NCI-H2227 treated with DMSO at 0.1 percent for 48 hours (cell line): Measurements from ENCODE around the gene GGA1.
A peak's percentile ranks its signal among the peaks of the same experiment; 100 is the strongest.

ENCODE experiments used
- DNase-seq: peaks from one replicate; lab custom pipeline; 2025; lab: John Stamatoyannopoulos, UW

GGA1 gene

DNA sequence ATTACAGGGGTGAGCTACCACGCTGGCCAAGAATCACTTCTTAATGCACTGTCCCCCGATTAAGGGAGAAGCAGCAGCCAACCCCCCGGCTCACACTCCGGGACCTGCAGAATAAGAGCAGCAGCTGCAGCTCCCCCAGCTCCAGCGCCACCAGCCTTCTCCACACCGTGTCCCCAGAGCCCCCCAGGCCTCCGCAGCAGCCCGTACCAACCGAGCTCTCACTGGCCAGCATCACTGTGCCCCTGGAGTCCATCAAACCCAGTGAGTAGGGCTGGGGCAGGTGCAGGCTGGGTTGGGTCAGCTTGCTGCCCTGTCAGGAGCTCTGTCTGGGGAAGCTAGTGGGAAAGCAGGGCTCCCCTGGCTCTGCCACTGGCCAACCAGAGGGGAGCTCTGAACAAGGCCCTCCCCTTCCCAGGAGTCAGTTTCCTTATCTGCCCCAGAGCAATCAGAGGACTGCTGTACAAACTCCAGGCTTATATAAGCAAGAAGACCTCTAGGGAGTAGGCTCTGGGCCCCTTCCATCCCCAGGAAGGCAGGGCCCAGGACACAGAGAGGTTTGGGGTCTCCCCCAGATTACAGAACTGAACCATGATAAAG, 22.3 kb downstream of the GGA1 start:
- no peak for DNase-seq

DNA sequence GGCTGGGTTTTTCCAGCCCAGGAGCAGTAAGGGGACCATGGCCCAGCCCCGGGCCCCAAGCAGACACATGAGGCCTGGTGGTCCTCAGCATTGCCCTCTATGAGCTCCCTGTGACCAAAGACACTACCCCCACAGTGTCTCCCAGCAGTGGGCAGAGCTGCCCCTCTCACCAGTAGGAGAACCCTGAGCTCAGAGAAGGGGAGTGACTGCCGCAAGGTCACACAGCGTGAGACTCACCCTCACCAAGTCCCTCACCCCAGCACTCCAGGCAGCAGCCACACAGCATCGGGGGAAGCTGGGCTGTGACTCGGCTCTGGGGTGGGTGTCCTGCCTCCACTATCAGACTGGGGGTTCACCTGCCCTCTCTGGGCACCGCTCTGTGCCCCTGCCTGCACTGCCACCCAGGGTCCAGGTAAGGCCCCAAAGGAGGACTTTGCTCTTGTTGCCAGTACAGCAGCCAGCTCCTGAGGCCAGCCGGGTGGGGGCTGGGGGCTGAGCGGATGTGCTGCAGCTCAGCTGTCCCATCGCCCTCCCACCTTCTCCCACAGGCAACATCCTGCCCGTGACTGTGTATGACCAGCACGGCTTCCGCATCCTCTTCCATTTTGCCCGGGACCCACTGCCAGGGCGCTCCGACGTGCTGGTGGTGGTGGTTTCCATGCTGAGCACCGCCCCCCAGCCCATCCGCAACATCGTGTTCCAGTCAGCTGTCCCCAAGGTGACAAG, 23.0 kb downstream of the GGA1 start:
- DNase-seq = no peak

DNA sequence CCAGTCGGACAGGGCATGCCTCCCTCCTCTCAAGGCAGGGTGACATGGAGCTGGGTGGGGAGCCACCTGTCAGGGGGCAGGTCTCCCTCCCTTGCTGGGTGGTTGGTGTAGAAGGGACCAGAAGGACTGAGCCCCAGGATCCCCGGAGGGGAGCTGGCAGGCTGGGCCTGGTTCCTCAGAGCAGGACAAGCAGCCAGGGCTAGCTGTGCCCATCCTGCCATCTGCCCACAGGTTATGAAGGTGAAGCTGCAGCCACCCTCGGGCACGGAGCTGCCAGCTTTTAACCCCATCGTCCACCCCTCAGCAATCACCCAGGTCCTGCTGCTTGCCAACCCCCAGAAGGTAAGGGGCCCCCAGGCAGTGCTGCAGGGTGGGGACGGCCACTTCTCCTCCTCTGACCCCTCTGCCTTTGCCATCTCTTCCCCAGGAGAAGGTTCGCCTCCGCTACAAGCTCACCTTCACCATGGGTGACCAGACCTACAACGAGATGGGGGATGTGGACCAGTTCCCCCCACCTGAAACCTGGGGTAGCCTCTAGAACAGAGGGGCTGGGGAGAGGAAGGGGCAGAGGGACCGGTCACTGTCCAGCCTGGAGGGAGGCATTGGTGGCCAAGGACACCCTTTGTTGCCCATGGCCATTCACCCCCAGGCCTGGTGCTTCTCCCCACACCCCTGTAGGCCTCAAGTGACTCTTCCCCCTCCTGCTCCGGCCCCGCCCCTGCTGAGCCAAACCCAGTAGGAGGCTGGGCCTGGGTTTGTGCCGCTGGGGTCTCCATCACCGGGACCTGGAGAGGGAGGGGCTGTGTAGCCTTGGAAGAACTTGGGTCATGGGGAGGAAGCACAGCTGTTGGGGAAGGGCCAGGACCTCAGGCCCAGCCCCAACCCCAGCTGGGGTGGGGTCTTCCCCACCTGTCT, 23.8 kb downstream of the GGA1 start:
- DNase-seq = no peak

DNA sequence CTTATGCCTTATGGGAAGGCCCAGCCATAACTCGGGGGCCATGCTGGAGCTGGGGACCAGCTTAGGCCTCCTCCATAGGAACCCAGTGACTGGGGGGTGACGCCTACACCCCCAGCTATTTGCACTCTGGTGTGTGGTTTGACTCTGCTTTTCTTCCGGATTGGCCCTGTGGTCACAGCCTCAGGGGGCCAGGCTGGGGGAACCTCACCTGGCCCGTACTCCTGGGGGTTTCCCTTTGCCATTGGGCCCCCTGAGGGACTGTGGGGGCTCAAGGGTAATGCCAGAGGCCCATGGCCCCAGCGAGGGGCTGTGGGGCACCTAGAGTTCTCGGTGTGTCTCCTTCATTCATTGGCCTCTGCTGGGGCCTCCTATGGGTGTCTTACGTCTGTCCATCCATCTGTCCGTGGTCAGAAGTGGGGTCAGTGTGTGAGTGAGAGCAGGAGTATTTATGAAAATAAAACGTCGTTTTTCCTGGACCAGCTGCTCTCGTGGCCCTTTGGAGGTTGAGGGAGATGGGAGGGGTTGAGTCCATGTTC, 24.5 kb downstream of the GGA1 start:
- no peak for DNase-seq

DNA sequence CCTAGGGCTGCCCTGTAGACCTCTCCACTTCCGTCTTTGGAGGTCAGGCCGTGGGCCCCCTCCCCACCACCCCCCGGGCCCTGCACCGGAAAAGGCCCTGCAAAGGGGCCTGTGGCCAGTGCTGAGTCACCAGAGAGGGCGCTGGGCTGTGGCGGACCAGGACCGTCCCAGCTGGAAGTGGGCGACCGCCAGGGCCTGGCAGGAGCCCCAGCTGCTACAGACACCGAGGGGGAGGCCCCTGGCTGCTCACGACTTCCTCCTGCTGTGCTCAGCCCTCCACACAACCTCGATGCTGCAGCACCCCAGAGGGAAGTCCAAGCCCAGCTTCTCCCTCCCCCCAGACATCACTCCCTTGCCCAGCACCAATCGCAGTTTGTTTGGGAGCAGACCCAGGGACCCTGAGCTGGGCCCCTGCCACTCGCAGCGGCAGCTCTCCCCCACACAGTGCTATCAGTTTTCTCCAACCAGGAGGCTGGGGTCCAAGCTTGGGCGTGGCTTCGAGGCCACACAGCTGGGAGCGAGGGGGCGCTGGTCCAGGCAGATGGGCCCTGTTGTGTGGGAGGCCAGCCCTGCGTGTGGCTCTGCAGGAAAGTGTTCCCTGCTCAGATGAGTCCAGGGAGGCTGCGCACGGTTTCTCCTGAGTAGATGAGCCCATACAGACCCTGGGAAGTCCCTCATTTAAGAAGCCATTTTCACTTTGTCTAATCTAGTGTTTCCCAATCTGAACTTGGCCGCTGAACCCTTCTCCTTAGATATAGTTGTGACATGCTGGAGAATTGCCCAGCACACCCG, 25.2 kb downstream of the GGA1 start:
- no peak for DNase-seq

DNA sequence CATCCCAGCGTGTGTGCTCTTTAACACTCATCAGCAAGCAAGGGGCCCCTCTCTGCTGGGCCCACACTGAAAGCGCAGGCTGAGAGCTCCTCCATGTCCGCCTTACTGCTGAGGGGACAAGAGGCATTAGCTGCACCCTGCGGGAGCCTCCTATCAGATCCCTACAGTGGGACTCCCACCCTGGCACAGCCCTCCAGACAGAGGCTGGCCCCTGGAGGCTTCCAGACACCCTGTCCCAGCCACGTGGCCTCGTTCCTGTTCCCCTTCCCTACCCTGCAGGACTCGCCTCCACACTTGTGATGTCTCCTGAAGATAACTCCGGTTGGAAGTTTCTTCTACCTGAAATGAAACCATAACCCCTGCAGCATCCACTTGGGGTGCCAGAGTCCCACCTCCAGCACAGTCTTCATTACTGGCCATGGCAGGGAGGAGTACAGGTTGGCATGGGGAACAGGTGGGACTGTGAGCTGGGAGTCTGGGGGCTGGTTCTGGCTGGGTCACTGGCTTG, 25.8 kb downstream of the GGA1 start:
- no peak for DNase-seq

DNA sequence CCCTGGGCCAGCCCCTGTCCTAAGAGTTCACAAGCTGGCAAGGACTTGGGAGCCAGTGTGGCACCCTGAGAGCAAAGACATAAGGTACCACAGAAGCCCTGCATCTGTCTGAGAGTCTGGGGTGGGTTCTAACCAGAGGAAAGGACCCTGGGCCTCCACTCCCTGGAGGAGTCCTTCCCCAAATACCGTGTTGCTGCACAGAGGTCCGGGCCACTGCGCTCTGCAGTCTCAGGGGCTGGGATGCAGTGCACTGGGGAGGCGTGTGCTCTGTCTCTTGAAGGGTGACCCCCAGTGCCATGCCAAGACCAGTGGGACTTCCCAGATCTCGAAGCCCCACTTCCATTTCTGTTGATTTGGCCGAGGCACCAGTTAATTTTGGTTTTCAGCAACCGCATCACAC, 26.5 kb downstream of the GGA1 start:
- DNase-seq = no peak

DNA sequence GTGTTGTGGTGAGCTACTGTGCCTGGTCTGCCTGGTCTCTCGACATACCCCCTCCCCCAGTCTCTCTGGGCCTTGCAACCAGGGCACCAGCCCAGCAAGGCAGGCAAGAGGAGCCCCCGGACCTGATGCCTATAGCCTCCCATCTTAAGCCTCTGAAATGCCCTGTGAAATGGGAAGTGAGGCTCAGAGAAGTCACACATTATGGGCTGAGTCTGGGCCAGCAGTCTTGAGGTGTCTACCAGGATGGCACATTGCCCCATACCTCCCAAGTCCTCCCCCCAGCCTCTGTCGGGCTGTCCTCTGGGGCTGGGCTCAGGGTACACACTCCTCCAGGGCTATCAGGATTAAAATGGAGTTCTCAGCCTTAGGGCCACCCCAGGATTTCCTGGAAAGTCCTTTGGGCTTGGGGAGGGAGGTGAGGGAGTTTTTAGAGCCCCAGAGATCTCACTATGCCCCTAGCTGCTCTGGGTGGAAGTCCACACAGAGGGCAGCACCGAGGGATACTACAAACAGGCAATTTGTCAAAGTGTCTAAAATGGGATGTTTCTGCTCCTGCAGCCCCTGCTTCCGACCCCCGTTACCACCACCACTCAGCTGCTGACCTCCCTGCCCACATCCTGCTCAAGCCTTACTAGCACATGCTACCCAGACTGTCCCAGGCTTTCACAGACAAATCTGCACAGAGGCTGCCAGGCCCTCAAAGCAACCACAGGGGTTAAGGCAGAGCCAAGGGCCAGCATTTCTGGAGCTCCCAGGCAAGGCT, 27.7 kb downstream of the GGA1 start:
- DNase-seq = no peak

DNA sequence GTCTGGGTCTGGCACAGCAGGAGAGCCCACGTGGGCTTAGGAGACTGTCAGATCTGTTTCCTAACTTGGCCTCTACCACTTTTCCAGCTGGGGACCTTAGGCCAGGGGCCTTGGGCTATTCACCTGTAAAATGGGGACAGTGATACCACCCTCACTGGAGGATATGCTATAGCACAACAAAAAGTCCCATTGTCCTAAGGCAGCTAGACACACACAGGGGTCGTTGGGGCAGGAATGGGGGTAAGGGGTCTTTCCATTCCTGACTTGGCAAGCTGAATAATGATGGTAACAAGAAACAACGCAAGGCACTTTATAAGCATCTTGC, 28.3 kb downstream of the GGA1 start:
- no peak for DNase-seq

DNA sequence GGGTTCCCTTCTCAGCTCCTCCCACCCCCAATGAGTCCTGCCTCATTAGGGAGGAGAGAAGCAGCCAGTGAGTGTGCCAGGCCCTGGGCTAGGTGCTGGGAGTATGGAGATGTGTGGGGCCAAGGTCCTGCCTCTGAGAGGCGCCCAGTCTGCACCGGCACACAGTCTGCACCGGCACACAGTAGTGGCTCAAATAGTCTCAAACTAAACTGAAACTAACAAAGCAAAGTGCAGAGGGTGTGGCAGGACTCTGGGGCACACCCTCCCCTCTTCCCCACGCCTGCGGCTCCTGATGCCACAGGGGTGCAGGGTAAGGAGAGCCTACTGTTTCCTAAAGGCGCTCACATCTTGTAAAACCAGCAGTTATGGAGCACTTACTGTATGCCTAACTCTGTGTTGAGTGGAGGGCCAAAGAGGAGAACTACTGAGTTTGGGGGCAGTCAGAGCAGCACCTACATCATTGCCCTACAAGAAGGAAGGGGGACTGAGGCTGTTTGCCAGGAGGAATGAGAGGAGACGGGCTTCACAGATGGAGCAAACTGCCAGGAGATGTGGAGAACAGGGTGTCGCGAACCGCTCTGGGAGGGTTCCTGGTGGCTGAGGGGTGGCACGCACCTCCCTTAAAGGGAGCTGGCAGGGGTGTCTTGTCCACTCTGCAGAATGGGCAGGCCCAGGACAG, 29.9 kb downstream of the GGA1 start:
- no peak for DNase-seq

DNA sequence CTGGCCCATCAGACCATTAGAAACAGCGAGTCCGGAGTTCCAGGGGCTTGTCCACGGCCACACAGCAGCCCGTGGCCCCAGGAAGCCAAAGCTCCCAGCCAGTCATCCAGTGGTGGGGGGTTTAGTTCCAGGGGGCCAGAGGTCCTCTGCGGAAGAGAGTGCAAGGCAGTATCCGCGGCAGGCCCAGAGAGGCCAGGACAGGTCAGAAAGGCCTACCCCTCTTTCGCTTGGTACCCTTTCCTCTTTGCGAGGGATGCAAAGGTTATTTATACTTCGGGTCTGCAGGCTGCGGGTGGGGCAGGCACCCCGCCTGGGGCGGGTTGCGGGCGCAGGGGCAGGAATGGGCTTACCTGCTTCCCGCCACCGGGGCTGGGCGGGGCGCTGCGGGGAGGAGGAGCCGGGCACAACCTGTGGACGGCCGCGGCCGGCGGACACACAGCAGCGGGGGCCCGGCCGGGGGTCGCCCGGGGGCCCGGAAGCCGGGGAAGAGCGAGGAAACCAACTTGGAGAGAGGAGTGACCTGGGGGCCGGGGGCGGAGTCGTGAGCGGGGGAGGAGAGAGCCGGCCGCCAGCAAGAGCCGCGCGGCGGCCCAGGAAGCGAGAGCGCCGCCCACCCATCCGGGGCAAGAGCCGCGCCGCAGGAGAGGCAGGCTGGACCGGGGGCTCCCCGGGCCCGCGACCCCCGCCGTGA, 30.6 kb downstream of the GGA1 start, which contains the start of gene SH3BP1:
SH3BP1 (plus strand) TSS at position 600 of the 691 bp plus-strand sequence. CDS start 119 bp downstream, outside the sequence.
- no peak for DNase-seq

DNA sequence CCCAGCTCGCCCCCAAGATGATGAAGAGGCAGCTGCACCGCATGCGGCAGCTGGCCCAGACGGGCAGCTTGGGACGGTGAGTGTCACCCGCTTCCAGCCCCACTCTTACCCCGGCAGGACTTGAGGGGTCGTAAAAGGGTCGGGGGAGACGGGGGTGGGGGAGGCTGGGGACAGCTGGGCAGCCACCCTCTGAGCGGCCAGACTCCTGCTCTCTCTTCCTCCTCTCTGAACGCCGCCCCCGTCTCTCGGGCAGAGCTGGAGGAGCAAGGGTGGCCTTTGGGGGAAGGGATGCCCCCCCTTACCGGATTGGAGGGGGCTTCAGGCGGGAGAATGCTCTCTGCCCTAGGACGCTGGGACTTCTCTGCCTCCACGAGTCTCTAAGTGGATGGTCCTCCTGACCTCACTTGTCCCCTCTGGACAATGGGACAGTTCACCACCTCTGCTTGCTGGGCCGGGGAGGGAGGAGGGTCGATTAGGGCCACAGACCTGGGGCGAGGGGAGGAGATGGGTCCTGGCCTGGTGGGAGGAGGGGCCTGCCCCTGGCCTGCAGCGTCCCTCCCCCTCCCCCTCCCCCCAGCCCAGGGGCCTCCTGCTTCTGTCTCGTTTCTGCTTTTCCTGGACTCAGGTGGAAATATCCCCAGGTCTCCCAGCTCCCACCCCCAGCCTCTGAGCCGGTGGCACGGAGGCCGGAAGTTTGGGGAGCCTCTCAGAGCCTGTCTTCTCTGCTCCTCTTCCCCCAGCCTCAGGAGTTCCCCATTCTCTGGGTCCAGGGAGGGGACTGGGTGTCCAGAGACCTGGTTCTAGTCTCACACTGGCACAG, 31.3 kb downstream of the GGA1 start:
- no peak for DNase-seq

DNA sequence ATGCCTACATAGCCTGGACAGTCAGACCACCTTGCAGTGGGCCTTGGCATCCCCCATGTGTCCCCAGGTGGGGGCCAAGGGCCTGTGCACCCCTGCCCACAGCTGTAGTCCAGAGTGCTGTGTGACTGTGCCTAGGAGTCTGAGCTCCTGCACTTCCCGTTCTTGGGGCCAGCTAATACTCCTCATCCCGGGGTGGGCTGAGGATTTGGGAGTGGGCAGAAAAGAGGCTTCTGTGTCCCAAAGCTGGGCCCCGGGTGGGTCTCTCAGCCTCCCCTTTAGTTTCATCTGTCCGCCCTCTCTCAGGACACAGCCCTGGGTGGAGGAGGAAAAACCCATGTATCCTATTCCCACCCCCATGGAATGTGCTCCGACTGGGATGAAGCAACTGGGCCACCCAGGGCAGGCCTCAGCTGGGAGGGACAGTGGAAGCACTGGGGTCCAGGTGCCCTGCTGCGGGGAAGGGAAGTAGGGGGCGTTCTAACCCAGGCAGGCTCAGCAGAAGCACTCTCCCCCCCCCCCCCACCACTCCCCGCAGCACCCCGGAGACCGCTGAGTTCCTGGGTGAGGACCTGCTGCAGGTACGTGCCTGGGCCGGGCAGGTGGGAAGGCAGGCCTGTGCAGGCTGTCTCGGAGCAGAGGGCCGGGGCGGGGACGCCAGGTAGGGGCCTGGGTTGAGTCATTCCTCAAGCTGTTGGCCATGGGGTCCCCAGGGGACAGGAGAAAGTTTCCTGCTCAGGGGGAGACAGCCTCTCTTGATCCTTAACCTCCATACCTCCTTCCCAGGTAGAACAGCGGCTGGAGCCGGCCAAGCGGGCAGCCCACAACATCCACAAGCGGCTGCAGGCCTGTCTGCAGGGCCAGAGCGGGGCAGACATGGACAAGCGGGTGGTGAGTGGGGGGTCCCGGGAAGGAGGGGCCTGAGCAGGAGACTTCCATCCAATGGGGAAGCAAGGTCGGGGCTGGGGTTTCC, 32.2 kb downstream of the GGA1 start:
- no peak for DNase-seq

DNA sequence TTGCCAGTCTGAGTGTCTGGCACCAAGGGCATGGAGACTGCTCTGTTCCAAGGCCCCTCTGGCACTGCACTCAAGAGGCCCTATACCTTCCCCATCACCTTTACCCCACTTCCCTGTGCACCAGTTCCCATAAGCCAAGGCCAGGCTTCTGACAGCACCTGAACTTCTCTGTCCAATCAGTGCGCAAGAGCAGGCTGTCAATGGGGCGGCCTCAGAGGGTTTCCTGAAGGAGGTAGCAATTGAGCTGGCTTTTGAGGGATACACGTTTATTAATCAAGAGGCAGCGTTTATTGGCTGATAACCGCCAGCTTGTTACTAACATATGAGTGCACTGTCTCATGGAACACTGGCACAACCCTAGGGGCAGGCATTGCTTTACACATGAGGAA, 32.9 kb downstream of the GGA1 start:
- DNase-seq = no peak

DNA sequence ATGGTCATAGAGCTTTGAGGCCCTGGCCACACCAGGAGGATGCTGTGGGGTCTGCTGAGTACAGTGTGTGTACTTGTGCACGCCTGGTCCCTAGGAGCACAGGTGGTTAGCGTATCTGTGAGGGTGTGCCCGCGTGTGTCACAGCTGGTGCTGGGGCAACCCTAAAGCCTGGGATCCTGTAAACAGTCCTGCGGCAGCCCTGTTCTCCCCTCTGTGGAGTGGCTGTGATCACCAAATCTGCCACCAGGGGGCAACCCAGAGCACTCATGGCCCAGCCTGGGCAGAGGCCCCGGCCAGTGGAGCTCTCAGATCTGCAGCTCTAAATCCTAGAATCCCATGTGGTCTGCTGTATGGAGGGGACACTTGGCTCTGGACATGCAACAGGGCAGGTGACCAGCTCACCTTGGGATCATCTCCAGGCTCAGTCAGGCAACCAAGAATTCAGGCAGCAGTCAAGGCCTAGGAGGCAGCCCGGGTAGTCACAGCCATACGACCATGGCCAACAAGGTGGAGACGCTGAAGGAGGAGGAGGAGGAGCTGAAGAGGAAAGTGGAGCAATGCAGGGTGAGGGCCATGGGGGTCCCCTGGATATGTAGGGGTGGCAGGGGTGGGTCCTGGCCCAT, 34.7 kb downstream of the GGA1 start:
- DNase-seq = peak; percentile 58

DNA sequence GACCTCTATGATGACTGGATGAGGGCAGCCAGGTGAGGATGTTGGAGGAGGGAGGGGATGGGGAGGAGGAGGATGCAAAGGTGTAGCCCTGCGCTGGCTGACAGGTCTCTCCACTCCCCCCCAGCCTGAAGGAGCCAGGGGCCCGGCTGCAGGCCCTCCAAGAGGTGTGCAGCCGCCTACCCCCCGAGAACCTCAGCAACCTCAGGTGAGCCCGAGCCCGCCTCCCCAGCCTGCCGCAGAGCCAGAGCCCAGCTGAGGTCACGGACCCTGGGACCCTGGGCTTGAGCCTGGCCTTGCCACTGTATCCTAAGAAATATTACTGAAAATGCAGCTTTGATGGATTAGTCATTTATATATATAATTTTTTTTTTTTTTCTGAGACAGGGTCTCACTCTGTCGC, 38.7 kb downstream of the GGA1 start:
- no peak for DNase-seq

DNA sequence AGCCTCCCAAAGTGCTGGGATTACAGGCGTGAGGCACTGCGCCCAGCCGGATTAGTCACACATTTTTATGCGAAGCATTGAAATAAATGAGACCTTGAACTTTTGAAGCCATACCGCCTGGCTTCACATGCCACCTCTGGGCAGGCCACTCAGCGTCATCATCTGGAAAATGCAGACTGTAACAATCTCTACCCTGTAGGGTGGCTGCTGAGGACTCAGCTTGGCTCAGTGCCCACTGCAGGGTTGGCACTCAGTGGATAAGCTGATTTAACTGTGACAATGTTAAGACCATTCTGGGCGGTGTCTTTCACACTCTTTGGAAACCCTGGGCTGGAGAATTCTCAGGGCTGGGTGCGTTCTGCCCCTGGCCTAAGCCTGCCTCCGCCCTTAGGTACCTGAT, 39.3 kb downstream of the GGA1 start:
- DNase-seq = no peak
